ENCODE results near the gene LRRC56.

Gene LRRC56

GRCh38 chr11:496834-497564 lies 40.3 kb upstream of the LRRC56 start:
- in situ Hi-C loops (cut with HindIII; ENCODE audit: low sequenced_read_pairs), result no loop called here
- DNase-seq (ENCODE audit: low read depth, low spot score), result no peak
- H3K4me3 ChIP-seq (ENCODE audit: low read depth, low read length), result no peak overlapping the region
- no peak for TF ChIP-seq CTCF (IDR thresholded peaks at IDR 0.05; ENCODE audit: low read depth, low read length)

GRCh38 chr11:497565-498296 lies 39.6 kb upstream of the LRRC56 start:
- no peak for TF ChIP-seq CTCF (IDR thresholded peaks at IDR 0.05; ENCODE audit: low read depth, low read length)
- no peak overlapping the region for H3K4me3 ChIP-seq (ENCODE audit: low read depth, low read length)
- no peak for DNase-seq (ENCODE audit: low read depth, low spot score)
- in situ Hi-C loops (cut with HindIII; ENCODE audit: low sequenced_read_pairs), result no loop called here

GRCh38 chr11:498297-499181 lies 38.8 kb upstream of the LRRC56 start:
- DNase-seq (ENCODE audit: low read depth, low spot score), result no peak
- no peak for TF ChIP-seq CTCF (IDR thresholded peaks at IDR 0.05; ENCODE audit: low read depth, low read length)
- in situ Hi-C loops (cut with HindIII; ENCODE audit: low sequenced_read_pairs), result no loop called here
- no peak overlapping the region for H3K4me3 ChIP-seq (ENCODE audit: low read depth, low read length)

- TF ChIP-seq CTCF (IDR thresholded peaks at IDR 0.05; ENCODE audit: low read depth, low read length), result no peak
- in situ Hi-C loops (cut with HindIII; ENCODE audit: low sequenced_read_pairs), result no loop called here
- no peak for DNase-seq (ENCODE audit: low read depth, low spot score)
- no peak overlapping the region for H3K4me3 ChIP-seq (ENCODE audit: low read depth, low read length)
Observed at GRCh38 chr11:499201-500076, 37.9 kb upstream of the LRRC56 start.

- in situ Hi-C loops (cut with HindIII; ENCODE audit: low sequenced_read_pairs), result no loop called here
- DNase-seq (ENCODE audit: low read depth, low spot score), result no peak
- no peak overlapping the region for H3K4me3 ChIP-seq (ENCODE audit: low read depth, low read length)
- TF ChIP-seq CTCF (IDR thresholded peaks at IDR 0.05; ENCODE audit: low read depth, low read length), result no peak
Observed at GRCh38 chr11:501001-501682, 36.2 kb upstream of the LRRC56 start.
